ENCODE measurements around the gene POLG. TPM values are rescaled to one million over a fixed set of nuclear protein-coding genes. Genes with fewer than 3 reads are reported as not detected.

Gene POLG
- 27.9 and 28.6 TPM in 2 replicates for polyA plus RNA-seq (2013)

DNA sequence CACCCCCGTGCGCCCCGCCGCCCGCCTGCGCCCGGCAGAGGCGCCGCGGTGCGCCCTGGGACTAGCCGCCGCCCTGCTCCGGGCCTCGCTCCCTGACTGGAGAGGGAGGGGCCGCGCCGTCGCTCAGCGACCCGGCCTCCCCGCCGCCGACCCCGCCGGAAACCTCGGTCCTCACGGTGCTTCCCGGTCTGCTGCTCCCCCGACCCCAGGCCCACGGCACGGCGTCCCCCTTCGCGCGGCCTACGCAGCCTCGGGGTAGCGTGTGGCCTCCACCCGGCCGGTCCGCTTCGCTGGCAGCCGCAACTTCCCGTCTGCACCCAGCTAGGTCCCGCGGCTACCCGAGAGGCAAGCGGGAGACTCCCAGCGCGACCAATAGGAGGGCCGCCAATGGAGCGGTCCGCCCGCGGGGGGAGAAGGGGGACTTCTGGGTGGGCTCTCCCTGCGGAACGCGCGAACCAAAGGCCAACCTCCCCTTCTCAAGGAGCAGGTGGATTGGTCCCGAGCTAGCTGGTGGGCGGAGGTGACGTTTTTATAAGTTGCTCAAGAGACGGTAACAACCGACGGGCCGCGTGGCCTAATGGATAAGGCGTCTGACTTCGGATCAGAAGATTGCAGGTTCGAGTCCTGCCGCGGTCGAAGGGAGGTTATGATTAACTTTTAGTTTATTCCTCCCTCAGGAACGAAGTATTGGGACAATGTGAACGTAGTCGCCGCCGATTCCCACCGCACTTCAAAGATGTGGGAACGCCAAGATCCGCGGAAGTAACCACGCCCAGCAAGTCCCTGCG is at the start of gene POLG:
Gene POLG (minus strand): TSS at position 315 of the 788 bp plus-strand sequence. CDS start 1,070 bp downstream, outside the sequence.
- no CpG with 5 or more reads among the region's 85 CpGs for WGBS (ENCODE audit: extremely low coverage, insufficient coverage, insufficient read length)
- no peak within 1 kb of the TSS for H3K23ac ChIP-seq (ENCODE audit: low read length)
- peak within 1 kb of the TSS; percentile 84 for H3K27ac ChIP-seq (ENCODE audit: low read depth, low read length)
- H3K4ac ChIP-seq (ENCODE audit: low read depth, low read length) = peak within 1 kb of the TSS; percentile 63
- peak within 1 kb of the TSS; percentile 83 for H2BK5ac ChIP-seq (ENCODE audit: low read depth, low read length, poor library complexity)
- peak within 1 kb of the TSS; percentile 67 for H2BK120ac ChIP-seq (ENCODE audit: insufficient read depth, low read length, poor library complexity)
- H3K14ac ChIP-seq (ENCODE audit: low read length) = peak within 1 kb of the TSS; percentile 87
- peak within 1 kb of the TSS; percentile 89 for H3K4me2 ChIP-seq (ENCODE audit: low read length)
- peak; percentile 99 for DNase-seq
- peak within 1 kb of the TSS; percentile 78 for H4K91ac ChIP-seq (ENCODE audit: low read depth, low read length)
- H2AFZ ChIP-seq (ENCODE audit: insufficient read depth, low read length, poor library complexity) = peak within 1 kb of the TSS; percentile 84
- peak within 1 kb of the TSS; percentile 83 for H4K12ac ChIP-seq (ENCODE audit: low read depth, low read length)
- H2BK12ac ChIP-seq (ENCODE audit: low read length) = no peak within 1 kb of the TSS
- H3K79me2 ChIP-seq (ENCODE audit: control insufficient read depth, insufficient read depth, low read length, poor library complexity) = peaks cover 14% of the 10 kb centered on the region
- peaks cover 24 to 26% of the 10 kb centered on the region in 2 experiments for H3K36me3 ChIP-seq (ENCODE audit: control insufficient read depth in 1 of 2, insufficient read depth in 2 of 2, low read length in 2 of 2)
- H3K4me3 ChIP-seq (ENCODE audit: low read depth, low read length) = peak within 1 kb of the TSS; percentile 99
- peak within 1 kb of the TSS; percentile 95 for H3K9ac ChIP-seq (ENCODE audit: low read length)
- no peaks in the 10 kb centered on the region for H3K27me3 ChIP-seq (ENCODE audit: insufficient read depth, low read length)
- peak within 1 kb of the TSS; percentile 67 for H2AK5ac ChIP-seq (ENCODE audit: low read length)
- peak within 1 kb of the TSS; percentile 95 for H3K18ac ChIP-seq (ENCODE audit: low read length)
- H3K9me3 ChIP-seq (ENCODE audit: insufficient read depth, low read depth, low read length) = no peaks in the 10 kb centered on the region
- peaks cover 6% of the 10 kb centered on the region for H3K79me1 ChIP-seq (ENCODE audit: low read length)
- peaks cover 14 to 17% of the 10 kb centered on the region in 2 experiments for H3K4me1 ChIP-seq (ENCODE audit: control insufficient read depth in 1 of 2, insufficient read depth in 2 of 2, low read length in 2 of 2)
- peak within 1 kb of the TSS; percentile 88 for H4K8ac ChIP-seq (ENCODE audit: low read depth, low read length)

DNA sequence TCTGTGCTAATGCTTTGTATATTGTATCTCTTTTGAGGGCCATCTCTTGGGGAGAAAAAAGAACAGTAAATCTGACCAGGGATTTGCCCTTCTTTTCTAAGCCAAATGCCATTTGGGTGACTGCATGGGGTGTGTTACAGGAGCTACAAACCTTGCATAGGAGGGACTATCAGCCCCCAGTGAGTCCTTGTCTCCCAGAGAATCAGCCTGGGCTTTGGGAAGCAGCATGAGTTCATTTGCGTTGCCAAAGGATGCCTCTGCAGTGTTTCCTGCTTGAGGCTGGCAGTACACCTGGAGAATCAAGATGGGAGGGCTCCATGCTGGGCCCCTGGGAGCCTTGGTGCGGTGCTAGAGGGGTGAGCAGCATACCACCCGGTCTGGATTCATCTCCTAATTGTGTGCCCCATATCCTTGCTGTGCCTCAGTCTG is 49.6 kb upstream of the POLG start:
- no peak for DNase-seq
- Histone ChIP-seq H3K18ac (ENCODE audit: low read length) (no peak overlapping the region), H4K91ac (ENCODE audit: low read depth, low read length) (no peak overlapping the region), H3K79me1 (ENCODE audit: low read length) (no peaks in the 10 kb centered on the region), H3K4me3 (ENCODE audit: low read depth, low read length) (no peak overlapping the region), H3K23ac (ENCODE audit: low read length) (no peak overlapping the region), H2AFZ (ENCODE audit: insufficient read depth, low read length, poor library complexity) (no peak overlapping the region), H2BK12ac (ENCODE audit: low read length) (no peak overlapping the region), H2AK5ac (ENCODE audit: low read length) (no peak overlapping the region), H3K36me3 (ENCODE audit: control insufficient read depth in 1 of 2, insufficient read depth in 2 of 2, low read length in 2 of 2) (no peaks in the 10 kb centered on the region), H4K8ac (ENCODE audit: low read depth, low read length) (no peak overlapping the region), H3K4ac (ENCODE audit: low read depth, low read length) (no peak overlapping the region), H3K4me2 (ENCODE audit: low read length) (no peak overlapping the region), H2BK5ac (ENCODE audit: low read depth, low read length, poor library complexity) (no peak overlapping the region), H3K9ac (ENCODE audit: low read length) (no peak overlapping the region), H4K12ac (ENCODE audit: low read depth, low read length) (no peak overlapping the region), H3K14ac (ENCODE audit: low read length) (no peak overlapping the region), H2BK120ac (ENCODE audit: insufficient read depth, low read length, poor library complexity) (no peak overlapping the region), H3K79me2 (ENCODE audit: control insufficient read depth, insufficient read depth, low read length, poor library complexity) (no peaks in the 10 kb centered on the region), H3K9me3 (ENCODE audit: insufficient read depth, low read depth, low read length) (peaks cover 5% of the 10 kb centered on the region), H3K4me1 (ENCODE audit: control insufficient read depth in 1 of 2, insufficient read depth in 2 of 2, low read length in 2 of 2) (peaks cover 7 to 11% of the 10 kb centered on the region in 2 experiments), H3K27me3 (ENCODE audit: insufficient read depth, low read length) (peaks cover 23% of the 10 kb centered on the region), H3K27ac (ENCODE audit: low read depth, low read length) (no peak overlapping the region)
- WGBS (ENCODE audit: extremely low coverage, insufficient coverage, insufficient read length) = no CpG with 5 or more reads among the region's 3 CpGs

DNA sequence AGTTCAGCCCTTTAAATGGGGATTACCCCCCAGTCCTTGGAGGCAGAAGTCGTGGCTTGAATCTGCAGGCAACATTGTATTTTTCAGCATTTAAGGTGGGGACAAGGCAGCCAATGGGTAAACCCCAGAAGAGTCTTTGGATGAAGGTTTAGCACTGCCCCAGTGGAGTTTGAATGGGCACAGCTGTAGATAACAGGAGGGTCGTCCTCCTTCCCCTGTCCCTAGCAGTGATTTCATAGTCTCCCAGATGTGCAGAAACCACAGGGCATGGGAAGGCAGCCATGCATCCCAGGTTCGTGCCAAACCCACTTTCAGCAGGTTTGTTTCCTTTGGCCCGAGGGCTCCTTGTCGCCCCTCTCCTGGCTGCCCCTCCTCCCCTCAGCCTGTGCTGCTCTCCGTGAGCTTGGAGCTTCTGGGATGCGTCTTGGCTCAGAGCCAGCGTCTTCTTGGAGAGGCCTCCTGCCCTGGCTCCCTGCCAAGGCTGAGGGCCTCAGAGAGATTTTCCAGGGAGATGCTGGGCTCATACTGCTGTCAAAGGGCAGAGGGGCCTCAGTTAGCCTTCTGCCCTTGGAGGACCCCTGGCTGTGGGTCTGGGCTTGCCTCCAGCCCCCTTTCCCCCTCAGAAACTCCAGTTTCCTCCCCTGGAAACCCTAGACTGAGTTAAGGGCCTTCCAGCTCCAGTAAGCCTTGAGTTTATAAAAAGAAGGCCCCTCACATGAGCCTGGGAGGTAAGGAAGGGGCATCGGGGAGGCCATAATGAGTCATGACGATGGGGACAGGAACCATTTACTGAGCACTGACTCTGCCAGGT is 48.9 kb upstream of the POLG start:
- H3K79me1 ChIP-seq (ENCODE audit: low read length) = peaks cover 4% of the 10 kb centered on the region
- H3K14ac ChIP-seq (ENCODE audit: low read length) = no peak overlapping the region
- no peak overlapping the region for H3K4me3 ChIP-seq (ENCODE audit: low read depth, low read length)
- H3K4me2 ChIP-seq (ENCODE audit: low read length) = no peak overlapping the region
- no peak overlapping the region for H3K23ac ChIP-seq (ENCODE audit: low read length)
- no peak overlapping the region for H3K4ac ChIP-seq (ENCODE audit: low read depth, low read length)
- H4K12ac ChIP-seq (ENCODE audit: low read depth, low read length) = no peak overlapping the region
- H4K91ac ChIP-seq (ENCODE audit: low read depth, low read length) = no peak overlapping the region
- H3K18ac ChIP-seq (ENCODE audit: low read length) = no peak overlapping the region
- no peak overlapping the region for H3K9ac ChIP-seq (ENCODE audit: low read length)
- H2BK120ac ChIP-seq (ENCODE audit: insufficient read depth, low read length, poor library complexity) = no peak overlapping the region
- H3K27me3 ChIP-seq (ENCODE audit: insufficient read depth, low read length) = peaks cover 29% of the 10 kb centered on the region
- no peak overlapping the region for H2AK5ac ChIP-seq (ENCODE audit: low read length)
- no peak overlapping the region for H2BK12ac ChIP-seq (ENCODE audit: low read length)
- H3K27ac ChIP-seq (ENCODE audit: low read depth, low read length) = no peak overlapping the region
- no peaks in the 10 kb centered on the region for H3K36me3 ChIP-seq (ENCODE audit: control insufficient read depth in 1 of 2, insufficient read depth in 2 of 2, low read length in 2 of 2)
- H2AFZ ChIP-seq (ENCODE audit: insufficient read depth, low read length, poor library complexity) = no peak overlapping the region
- no peak overlapping the region for H4K8ac ChIP-seq (ENCODE audit: low read depth, low read length)
- no peaks in the 10 kb centered on the region for H3K79me2 ChIP-seq (ENCODE audit: control insufficient read depth, insufficient read depth, low read length, poor library complexity)
- no peak overlapping the region for H2BK5ac ChIP-seq (ENCODE audit: low read depth, low read length, poor library complexity)
- no peak for DNase-seq
- H3K4me1 ChIP-seq (ENCODE audit: control insufficient read depth in 1 of 2, insufficient read depth in 2 of 2, low read length in 2 of 2) = peaks cover 13 to 17% of the 10 kb centered on the region in 2 experiments
- WGBS (ENCODE audit: extremely low coverage, insufficient coverage, insufficient read length) = no CpG with 5 or more reads among the region's 10 CpGs
- peaks cover 9% of the 10 kb centered on the region for H3K9me3 ChIP-seq (ENCODE audit: insufficient read depth, low read depth, low read length)

DNA sequence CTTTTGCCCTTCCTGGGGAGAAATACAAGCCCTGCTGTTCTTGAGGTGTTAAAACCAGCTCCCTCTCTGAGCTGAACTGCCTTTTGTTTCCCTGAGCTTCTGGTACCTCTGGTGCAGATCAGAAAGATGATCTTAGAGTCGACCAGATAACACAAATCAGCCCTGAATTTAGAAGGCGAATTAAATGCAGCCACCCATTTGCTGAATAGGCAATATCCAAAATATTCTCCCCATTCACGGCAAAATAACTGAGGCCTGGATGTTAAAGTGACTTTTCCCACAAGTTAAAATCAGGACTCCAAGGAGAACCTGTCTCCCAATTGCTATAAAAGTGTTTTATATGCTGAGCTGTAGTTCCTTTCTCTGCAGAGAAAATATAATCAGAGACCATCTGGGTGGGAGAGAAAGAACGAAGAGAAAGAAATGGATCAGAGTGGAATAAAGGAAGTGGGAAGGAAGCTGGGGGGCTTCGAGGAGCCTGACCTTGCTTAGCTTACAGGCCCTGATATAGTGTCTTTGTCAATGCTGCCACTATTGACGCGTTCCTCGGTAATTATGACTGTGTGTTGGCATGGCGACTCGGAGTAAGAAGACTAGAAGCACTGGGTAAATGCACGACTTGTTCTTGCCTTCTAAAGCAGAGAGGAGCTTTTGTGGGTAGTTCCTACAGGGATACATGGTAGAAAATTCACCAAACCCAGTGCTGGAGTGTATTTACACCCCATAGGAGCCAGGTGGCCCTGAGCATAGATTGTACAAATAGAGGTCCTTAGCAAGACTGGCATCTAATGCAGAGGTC is 47.5 kb upstream of the POLG start:
- no peak overlapping the region for H3K4ac ChIP-seq (ENCODE audit: low read depth, low read length)
- DNase-seq = peak in 1 of 2 donors; percentile 40
- no peak overlapping the region for H4K91ac ChIP-seq (ENCODE audit: low read depth, low read length)
- H3K27me3 ChIP-seq (ENCODE audit: insufficient read depth, low read length) = peaks cover 44% of the 10 kb centered on the region
- no peak overlapping the region for H3K27ac ChIP-seq (ENCODE audit: low read depth, low read length)
- H2AK5ac ChIP-seq (ENCODE audit: low read length) = no peak overlapping the region
- no peak overlapping the region for H4K8ac ChIP-seq (ENCODE audit: low read depth, low read length)
- H2BK12ac ChIP-seq (ENCODE audit: low read length) = no peak overlapping the region
- WGBS (ENCODE audit: extremely low coverage, insufficient coverage, insufficient read length) = no CpG with 5 or more reads among the region's 11 CpGs
- no peaks in the 10 kb centered on the region for H3K79me2 ChIP-seq (ENCODE audit: control insufficient read depth, insufficient read depth, low read length, poor library complexity)
- no peak overlapping the region for H3K4me2 ChIP-seq (ENCODE audit: low read length)
- H3K18ac ChIP-seq (ENCODE audit: low read length) = no peak overlapping the region
- no peak overlapping the region for H3K23ac ChIP-seq (ENCODE audit: low read length)
- no peak overlapping the region for H2AFZ ChIP-seq (ENCODE audit: insufficient read depth, low read length, poor library complexity)
- H3K79me1 ChIP-seq (ENCODE audit: low read length) = peaks cover 4% of the 10 kb centered on the region
- H3K4me3 ChIP-seq (ENCODE audit: low read depth, low read length) = no peak overlapping the region
- no peak overlapping the region for H4K12ac ChIP-seq (ENCODE audit: low read depth, low read length)
- no peak overlapping the region for H2BK5ac ChIP-seq (ENCODE audit: low read depth, low read length, poor library complexity)
- H3K36me3 ChIP-seq (ENCODE audit: control insufficient read depth in 1 of 2, insufficient read depth in 2 of 2, low read length in 2 of 2) = no peaks in the 10 kb centered on the region
- no peak overlapping the region for H3K9ac ChIP-seq (ENCODE audit: low read length)
- no peak overlapping the region for H3K14ac ChIP-seq (ENCODE audit: low read length)
- H3K9me3 ChIP-seq (ENCODE audit: insufficient read depth, low read depth, low read length) = peaks cover 13% of the 10 kb centered on the region
- H3K4me1 ChIP-seq (ENCODE audit: control insufficient read depth in 1 of 2, insufficient read depth in 2 of 2, low read length in 2 of 2) = peaks cover 24 to 26% of the 10 kb centered on the region in 2 experiments
- H2BK120ac ChIP-seq (ENCODE audit: insufficient read depth, low read length, poor library complexity) = no peak overlapping the region

All from trophoblast cell (in vitro differentiated cells and primary cell).